HG02943 (cell line): Measurements from ENCODE around the gene FAU.

ENCODE experiments used
- ATAC-seq: cut with Tn5 transposase; IDR thresholded peaks from one replicate; pipeline ENCODE4 v1.9.1; 2021; ENCODE audit warnings: mild to moderate bottlenecking, low read depth, moderate library complexity; ENCODE audit not compliant: unreplicated experiment

FAU gene

GRCh38 chr11:65136515-65137096, 14.7 kb upstream of the FAU start:
- no peak for ATAC-seq

- ATAC-seq: no peak
Observed at GRCh38 chr11:65135633-65136145, 13.8 kb upstream of the FAU start.

GRCh38 chr11:65134952-65135632, 13.2 kb upstream of the FAU start:
- ATAC-seq: peak; percentile 55

DNA sequence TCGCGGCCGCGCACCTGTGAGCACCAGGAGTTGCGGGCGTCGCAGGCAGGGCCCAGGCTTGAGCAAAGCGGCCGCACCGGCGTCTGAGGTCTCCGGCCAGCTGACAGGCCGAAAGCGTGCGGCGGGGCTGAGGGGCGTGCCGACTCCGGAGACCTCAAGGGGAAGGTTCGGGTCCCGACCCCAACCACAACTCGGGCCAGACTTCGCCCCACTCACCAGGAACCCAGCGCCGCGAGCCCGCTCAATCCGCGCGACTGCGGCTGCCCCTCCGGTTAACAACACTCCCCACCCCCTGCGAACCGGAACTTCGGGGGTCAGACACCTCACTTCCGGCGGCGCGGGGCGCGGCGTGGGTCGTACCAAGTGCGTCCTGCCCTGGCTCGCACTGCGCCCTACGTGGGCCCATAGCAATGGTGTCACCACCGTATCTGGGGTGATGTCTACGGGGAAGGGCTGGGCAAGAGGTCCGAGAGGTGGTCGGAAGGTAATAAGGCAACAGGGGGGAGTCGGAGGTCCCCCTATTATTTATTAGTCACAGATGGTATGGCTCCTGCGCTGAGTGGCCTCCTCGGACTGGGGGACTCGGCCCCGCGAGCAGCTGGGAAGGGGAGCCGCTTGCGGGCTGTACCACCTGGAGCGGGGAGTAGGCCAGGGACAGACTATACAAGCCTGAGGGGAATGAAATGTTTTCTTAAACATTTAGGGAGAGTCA, 12.5 kb upstream of the FAU start, which contains the start of gene SYVN1:
Gene SYVN1 (minus strand): TSS at position 280 of the 712 bp plus-strand sequence. CDS start 918 bp downstream, outside the sequence.
- ATAC-seq: peak; percentile 52

DNA sequence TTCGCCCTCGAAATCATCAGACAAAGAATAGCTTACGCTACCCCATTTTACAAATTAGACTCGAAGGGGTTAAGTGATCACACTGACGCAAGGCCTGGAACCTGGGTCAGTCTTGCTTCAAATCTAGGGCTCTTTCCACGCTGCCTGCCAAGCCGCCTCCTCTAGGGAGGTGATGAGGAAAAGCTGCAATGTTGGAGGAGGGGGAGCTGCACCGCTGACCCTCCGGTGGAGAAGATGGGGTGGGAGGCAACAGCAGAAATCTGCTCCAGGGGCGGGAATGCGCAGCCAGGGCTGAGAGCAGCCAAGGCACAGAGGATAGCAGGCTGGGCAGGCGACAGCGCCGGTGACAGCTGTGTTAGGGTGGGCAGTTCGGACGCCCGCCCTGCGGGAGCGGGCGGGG, 11.8 kb upstream of the FAU start:
- no peak for ATAC-seq

GRCh38 chr11:65132988-65133700, 11.2 kb upstream of the FAU start:
- no peak for ATAC-seq

- no peak for ATAC-seq
Observed at GRCh38 chr11:65132238-65132987, 10.5 kb upstream of the FAU start.

DNA sequence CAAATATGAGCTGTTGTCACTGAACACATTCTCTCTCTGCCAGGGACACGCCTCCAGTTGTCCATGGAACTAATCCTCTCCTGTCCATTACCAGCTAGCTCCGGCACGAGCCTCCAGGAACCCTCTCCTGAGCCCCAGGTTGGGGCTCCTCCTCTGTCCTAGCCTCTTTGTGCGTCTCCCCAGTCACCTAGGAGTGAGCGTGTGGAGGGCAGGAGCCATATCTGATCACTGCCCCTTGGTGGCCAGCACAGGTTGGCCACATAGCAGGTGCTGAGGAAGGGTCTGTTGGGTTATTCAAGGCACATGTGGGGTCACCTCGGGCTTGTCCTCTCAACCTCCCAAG, 9.9 kb upstream of the FAU start:
- ATAC-seq: no peak

DNA sequence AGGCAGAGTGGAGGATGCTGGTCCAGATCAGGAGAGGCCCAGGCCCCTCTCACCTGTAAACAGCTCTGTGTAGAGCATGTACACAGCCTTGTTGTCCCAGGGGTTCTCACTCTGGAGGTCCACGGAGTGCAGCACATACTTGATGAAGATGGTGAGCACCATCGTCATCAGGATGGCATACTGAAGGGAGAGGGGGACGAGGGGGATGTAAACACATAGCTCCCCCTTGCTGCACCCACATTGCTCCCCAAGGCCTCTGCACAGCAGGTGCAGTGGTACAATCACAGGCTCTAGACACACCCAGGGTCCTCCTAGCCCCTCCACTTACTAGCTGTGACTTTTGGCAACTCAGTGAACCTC, 9.5 kb upstream of the FAU start:
- no peak for ATAC-seq

- no peak for ATAC-seq
Observed at GRCh38 chr11:65130631-65131416, 8.9 kb upstream of the FAU start.

- no peak for ATAC-seq
Observed at GRCh38 chr11:65129649-65130441, 7.9 kb upstream of the FAU start.

DNA sequence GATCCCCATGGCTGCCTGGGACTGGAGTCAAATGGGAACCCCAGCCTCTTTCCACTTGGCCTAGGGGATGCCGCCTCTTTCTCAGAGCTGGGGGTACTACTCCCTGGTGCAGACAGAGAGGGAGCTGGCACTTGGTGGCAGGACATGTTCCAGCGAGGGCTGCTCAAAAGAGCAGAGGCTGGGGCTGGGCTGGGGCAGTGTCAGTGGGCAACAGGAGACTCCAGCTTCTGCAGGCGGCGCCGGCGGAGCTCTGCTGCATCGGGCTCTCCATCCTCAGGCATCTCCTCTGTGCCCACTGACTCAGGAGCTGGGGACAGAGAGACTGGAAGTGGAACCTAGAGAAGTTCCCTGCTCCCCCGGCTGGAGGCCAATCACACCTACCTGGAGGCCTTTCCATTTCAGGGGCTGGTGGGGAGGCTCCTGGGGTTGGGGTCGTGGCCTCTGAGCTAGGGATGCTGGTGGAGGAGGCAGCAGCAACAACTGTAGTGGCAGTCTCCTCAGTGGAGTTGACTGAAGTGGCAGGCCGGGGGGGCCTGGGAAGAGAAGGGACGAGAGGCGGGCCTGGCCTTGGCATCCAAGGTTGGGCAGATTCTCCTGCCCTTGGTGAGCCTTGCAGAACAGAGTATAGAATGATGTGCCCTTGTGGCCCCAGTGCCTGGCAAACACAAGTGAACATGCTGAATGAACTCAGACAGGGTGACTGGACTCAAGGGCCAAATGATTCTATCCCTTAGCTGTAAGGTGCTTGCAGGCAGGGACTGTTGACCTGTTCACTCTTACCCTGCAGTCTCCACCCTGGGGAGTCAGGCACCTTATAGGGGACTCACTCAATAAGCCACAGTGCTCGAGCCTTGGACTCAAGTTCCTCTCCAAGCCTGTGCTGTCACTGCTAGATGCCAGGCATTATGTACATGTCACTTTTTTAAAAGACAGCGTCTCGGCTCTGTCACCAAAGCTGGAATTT, 6.5 kb upstream of the FAU start:
- no peak for ATAC-seq

GRCh38 chr11:65127473-65128181, 5.7 kb upstream of the FAU start:
- ATAC-seq: no peak

DNA sequence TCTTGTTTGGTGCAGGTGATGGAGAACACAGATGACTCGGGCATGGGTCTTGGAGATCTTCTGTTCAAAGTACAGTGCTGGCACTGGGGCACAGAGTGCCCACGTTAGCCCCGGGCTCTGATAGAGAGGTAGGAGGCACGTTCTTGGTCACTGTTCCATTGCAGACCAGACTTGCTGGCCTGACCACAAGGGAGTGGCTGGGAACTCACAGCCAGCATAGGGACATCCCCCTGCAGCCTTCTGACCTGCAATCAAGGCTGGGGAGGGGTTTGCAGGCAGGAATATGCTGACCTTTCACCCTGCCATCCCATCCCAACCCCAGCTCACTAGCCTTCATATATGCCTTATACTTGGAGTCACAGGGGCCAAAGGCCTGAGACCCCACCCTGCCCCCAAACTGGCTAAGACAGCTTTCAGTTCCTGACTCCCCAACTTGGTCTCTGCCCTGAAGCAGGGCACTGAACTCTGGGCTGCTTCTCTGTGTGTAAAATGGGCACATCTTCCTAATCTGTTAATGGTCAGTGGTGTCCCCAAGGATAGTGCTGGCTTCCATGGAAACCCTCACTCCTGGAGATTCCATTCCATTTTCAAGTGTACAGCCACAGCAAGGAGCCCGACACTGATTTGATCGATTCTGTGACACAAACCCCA, 4.8 kb upstream of the FAU start:
- no peak for ATAC-seq

GRCh38 chr11:65125197-65126056, 3.5 kb upstream of the FAU start:
- no peak for ATAC-seq
